DMS114 treated with DMSO at 0.1 percent for 48 hours (cell line): Measurements from ENCODE around the gene NTN3.

Source experiments
- DNase-seq: peaks from one replicate; lab custom pipeline; 2025; ENCODE audit not compliant: unreplicated experiment; lab: John Stamatoyannopoulos, UW

Gene NTN3

GRCh38 chr16:2512735-2513404 is 41.8 kb downstream of the NTN3 start:
- DNase-seq = no peak

- DNase-seq = peak; percentile 42
These were observed 42.6 kb downstream of the NTN3 start, which contains the start of gene ATP6V0C for GRCh38 chr16:2513405-2514332. Gene ATP6V0C (plus strand): TSS chr16:2513952. CDS start chr16:2514104, 152 bp downstream.

GRCh38 chr16:2514333-2515179 is 43.5 kb downstream of the NTN3 start:
- DNase-seq = no peak

- DNase-seq = no peak
These were observed 44.2 kb downstream of the NTN3 start for GRCh38 chr16:2515180-2515851.

- DNase-seq = no peak
These were observed 45.5 kb downstream of the NTN3 start for GRCh38 chr16:2516391-2517240.

- DNase-seq = no peak
These were observed 47.0 kb downstream of the NTN3 start for GRCh38 chr16:2517954-2518605.

- no peak for DNase-seq
These were observed 48.0 kb downstream of the NTN3 start for GRCh38 chr16:2518823-2519710.

GRCh38 chr16:2519711-2520080 is 48.6 kb downstream of the NTN3 start:
- DNase-seq = no peak

GRCh38 chr16:2520097-2520783 is 49.1 kb downstream of the NTN3 start, which contains the start of gene AMDHD2:
Gene AMDHD2 (plus strand): TSS chr16:2520371. CDS start chr16:2520459, 88 bp downstream.
- peak; percentile 70 for DNase-seq

GRCh38 chr16:2520784-2521531 is 49.9 kb downstream of the NTN3 start:
- DNase-seq = no peak
